ENCODE measurements around the gene GAB3.

The GAB3 gene

GRCh38 chrX:154750301-154751202, at the start of gene GAB3:
Gene GAB3 (minus strand): TSS chrX:154751077. CDS start chrX:154751025, 52 bp downstream.
- DNase-seq (ENCODE audit: low read depth) = no peak

DNA sequence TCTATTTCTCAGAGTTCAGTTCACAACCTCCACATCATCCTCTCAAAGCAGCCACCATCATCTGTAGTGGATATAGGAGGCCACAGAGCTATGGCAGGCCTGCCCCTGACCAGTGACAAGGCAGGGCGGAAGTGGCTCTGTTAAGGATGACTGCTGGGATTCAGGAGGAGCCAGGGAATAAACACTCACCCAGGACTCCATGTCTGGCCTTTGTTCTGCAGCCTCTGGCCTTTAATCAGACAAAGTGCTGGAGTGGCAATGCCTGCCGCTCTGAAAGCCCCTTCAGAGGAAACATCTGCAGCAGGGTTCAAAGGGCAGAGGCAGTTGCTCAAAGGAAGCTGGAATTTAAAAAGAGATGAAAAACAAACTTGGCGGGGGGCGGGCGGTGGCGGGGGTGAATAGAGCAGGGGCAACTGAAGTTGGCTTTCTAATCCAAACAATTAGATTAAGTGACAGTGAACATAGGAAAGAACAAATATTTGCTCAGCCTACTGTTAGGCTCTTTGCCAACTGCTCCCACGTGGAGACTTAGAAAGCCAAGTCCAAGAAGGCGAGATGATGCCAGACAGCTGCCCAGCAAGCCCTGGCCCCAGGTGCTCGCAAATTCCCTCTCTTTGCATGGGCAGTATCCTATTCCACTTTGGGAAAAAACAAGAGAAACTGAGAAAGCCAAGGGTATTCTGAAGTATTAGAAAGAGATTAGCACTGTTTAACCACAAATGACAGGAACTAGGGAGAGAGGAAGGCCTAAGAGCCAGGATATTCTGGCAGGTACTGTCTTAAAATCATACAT, 48.9 kb upstream of the GAB3 start:
- no peak for DNase-seq (ENCODE audit: low read depth)

GRCh38 chrX:154797006-154797405, 46.1 kb upstream of the GAB3 start:
- DNase-seq (ENCODE audit: low read depth) = no peak

- DNase-seq (ENCODE audit: low read depth) = no peak
Observed at GRCh38 chrX:154795016-154795415, 44.1 kb upstream of the GAB3 start.

- no peak for DNase-seq (ENCODE audit: low read depth)
Observed at GRCh38 chrX:154793084-154793795, 42.4 kb upstream of the GAB3 start.

DNA sequence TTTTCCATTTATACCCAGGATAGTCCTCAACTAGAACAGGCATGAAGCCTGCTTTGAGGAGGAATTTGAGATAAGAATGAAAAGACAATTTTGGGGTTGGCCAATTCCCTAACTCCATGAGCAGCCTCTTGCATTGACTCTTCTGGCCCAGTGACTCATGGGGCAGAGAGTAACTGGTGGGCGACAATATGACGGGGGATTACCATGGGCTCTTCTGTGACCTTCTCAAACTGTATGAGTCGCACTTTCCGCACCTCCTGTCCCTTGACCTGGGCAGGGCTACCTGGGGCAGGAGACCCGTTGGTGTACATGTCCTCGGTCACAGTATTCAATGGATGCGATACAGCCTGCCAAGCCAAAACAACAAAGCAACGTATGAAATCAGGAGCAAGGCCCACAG, 41.1 kb upstream of the GAB3 start:
- DNase-seq (ENCODE audit: low read depth) = no peak

GRCh38 chrX:154791467-154791866, 40.6 kb upstream of the GAB3 start:
- DNase-seq (ENCODE audit: low read depth) = no peak

GRCh38 chrX:154785716-154786115, 34.8 kb upstream of the GAB3 start:
- no peak for DNase-seq (ENCODE audit: low read depth)

GRCh38 chrX:154784149-154784995, 33.5 kb upstream of the GAB3 start:
- no peak for DNase-seq (ENCODE audit: low read depth)

DNA sequence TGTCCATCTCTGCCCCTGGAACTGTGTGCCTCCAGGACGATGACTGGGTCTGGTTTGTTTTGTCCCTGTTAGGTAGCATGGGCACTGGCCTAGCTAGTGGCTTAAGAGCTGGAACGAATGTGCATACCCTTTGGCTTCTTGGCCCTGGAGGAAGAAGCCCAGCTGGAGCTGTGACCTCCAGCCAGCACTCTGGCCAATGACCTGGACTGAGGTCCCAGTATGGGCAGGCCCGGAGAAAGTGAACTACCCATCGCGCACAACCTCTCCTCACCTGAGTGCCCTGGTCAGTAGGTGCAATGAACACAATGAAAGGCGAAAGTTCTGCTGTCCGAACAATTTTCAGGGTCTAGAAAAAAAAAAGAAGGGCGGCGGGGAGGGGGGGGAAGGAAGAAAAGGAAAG, 30.1 kb upstream of the GAB3 start:
- no peak for DNase-seq (ENCODE audit: low read depth)

- DNase-seq (ENCODE audit: low read depth) = no peak
Observed at GRCh38 chrX:154779261-154779660, 28.4 kb upstream of the GAB3 start.

- DNase-seq (ENCODE audit: low read depth) = no peak
Observed at GRCh38 chrX:154776753-154777152, 25.9 kb upstream of the GAB3 start.

DNA sequence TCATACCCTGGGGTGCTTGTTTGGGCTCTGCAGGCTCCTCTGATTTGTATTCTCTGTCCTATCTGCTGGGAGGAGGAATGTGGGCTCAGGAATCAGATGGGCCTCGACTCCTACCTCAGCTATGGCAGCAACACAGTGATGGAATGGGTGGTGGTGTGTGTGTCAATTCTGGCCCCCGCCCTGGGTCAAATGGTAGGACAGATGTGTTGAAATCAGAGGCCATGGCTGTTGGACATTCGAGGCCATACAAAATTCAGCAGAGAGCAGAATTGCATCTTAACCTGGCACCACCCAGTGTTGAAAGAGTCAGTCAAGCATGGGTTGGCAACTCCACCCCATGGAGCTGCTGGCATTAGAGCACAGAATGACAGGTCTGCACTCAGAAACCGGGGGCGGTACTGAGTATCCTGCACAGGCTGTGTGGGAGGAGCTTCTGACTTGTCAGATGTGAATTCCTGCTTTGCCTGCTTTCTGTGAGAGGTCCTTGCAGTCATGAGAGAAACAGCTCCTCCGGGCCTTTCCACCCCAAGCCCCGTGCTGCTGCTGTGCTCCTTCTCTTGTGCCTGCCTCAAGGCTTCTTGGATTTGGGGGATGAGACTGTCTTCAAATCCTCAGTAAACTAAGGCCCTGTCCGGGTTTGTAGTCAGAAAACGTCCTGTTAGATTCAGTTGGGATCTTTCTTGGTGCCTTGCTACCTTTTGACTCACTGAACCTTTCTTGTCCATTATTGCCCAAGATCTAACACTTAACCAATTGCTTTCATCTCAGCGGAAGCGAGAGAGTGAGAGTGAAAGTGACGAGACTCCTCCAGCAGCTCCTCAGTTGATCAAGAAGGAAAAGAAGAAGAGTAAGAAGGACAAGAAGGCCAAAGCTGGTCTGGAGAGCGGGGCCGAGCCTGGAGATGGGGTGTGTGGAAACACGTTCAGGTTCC, 24.8 kb upstream of the GAB3 start:
- peak; percentile 45 for DNase-seq (ENCODE audit: low read depth)

GRCh38 chrX:154774622-154775021, 23.7 kb upstream of the GAB3 start:
- no peak for DNase-seq (ENCODE audit: low read depth)

DNA sequence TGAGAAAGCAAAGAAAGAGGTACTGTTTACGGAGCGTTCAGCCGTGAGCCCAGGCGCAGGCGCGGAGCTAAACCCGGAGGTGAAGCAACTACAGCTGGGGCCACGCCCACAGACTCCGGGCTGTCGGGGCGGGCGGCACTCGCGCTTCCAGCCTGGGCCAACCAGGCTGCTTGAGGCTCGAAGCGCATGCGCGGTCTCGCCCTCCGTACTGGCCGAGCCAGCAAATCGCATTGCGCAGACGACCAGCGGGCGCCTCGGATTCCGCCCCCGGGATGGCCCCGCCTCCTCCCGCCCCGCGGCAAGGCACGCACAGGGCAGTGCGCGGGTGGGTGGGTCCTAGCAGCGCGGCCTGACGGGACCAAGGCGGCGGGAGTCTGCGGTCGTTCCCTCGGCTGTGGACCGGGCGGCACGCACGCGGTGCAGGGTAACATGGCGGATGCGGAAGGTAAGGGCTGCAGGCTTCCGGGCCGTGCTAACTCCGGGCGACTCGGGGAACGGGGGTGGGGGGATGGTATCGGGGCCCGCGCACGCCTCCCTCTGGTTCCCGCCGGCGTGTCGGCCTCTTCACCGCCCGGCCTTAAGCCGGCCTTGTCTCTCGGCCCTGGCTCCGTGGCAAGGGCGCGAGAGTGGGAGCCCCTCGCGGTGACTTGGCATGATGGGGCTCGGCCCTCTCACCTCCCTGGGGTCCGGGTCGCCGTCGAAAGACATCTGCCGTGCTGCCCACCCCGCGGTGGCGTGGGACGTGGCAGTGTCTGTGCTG, 11.8 kb upstream of the GAB3 start, which contains the start of gene DKC1:
TSS of gene DKC1 (plus strand) at position 328 of the 760 bp plus-strand sequence. CDS start at position 430, 102 bp downstream.
- peak; percentile 92 for DNase-seq (ENCODE audit: low read depth)

GRCh38 chrX:154761977-154762536, 11.2 kb upstream of the GAB3 start:
- no peak for DNase-seq (ENCODE audit: low read depth)

- no peak for DNase-seq (ENCODE audit: low read depth)
Observed at GRCh38 chrX:154758696-154759095, 7.8 kb upstream of the GAB3 start.

GRCh38 chrX:154751669-154752271, 893 bp upstream of the GAB3 start:
- DNase-seq (ENCODE audit: low read depth) = no peak

DNA sequence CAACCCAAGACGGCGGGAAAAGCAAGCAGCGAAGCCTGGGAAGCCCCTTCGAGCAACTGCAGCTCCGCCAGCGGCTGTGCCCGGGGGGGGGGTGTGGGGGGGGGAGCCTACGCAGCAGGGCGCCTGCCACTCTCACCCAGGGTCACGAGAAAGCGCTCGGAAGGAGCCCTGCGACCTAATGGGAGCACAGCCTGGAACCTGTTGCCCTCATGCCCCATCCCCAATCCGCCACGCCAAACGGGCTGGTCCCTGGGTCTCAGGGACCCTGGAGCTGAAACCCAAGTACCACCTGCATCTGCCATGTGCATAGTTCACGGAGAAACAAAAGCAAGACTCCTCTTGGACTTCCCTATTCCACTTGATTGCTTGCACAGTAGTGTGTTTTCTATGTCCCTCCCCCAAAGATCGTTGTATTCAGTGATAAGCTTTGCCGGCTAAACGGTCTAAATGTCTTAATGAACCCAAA, 359 bp upstream of the GAB3 start:
- DNase-seq (ENCODE audit: low read depth) = no peak
